Measurements from ENCODE around the gene POLD1.

DNA sequence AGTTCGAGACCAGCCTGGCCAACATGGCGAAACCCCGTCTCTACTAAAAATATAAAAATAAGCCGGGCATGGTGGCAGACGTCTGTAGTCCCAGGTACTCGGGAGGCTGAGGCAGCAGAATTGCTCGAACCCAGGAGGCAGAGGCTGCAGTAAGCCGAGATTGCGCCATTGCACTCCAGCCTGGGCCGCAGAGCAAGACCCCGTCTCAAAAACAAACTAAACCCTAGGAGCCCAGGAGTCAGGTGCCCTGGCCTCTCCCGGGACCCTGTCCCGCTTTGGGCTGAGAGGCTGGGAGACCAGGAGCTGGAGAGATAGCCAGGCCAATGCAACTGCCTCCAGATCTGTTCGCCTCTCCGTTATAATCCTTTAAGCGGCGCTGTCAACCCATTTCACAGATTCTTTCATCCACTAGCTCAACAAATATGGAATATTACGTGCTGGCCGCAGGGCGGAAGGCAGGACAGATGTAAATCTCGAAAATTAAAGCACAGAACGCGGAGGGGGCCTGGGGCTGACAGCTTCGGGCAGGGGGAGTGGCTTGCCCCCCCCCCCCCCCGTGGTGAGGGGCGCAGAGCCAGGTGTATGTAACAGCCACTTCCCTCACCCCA lies 43.3 kb downstream of the POLD1 start:
- TF ChIP-seq, protein P1, sequence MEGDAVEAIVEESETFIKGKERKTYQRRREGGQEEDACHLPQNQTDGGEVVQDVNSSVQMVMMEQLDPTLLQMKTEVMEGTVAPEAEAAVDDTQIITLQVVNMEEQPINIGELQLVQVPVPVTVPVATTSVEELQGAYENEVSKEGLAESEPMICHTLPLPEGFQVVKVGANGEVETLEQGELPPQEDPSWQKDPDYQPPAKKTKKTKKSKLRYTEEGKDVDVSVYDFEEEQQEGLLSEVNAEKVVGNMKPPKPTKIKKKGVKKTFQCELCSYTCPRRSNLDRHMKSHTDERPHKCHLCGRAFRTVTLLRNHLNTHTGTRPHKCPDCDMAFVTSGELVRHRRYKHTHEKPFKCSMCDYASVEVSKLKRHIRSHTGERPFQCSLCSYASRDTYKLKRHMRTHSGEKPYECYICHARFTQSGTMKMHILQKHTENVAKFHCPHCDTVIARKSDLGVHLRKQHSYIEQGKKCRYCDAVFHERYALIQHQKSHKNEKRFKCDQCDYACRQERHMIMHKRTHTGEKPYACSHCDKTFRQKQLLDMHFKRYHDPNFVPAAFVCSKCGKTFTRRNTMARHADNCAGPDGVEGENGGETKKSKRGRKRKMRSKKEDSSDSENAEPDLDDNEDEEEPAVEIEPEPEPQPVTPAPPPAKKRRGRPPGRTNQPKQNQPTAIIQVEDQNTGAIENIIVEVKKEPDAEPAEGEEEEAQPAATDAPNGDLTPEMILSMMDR (IDR thresholded peaks at IDR 0.05): no peak
- no peak for TF ChIP-seq POLR2A (IDR thresholded peaks at IDR 0.05)

All from esophagus squamous epithelium (tissue), 4 donors.